ENCODE measurements around the gene RAP1GDS1.

RAP1GDS1 gene

GRCh38 chr4:98369322-98369721, 108.1 kb downstream of the RAP1GDS1 start:
- ChIA-PET POLR2A (no interaction called here), CTCF (no interaction called here)
- no peak for TF ChIP-seq CTCF (IDR thresholded peaks at IDR 0.05; ENCODE audit: insufficient read depth, low read length, missing control alignments)
- H3K4me3 ChIP-seq (ENCODE audit: low read depth, low read length): no peak overlapping the region
- DNase-seq (ENCODE audit: low read depth, low spot score): no peak

DNA sequence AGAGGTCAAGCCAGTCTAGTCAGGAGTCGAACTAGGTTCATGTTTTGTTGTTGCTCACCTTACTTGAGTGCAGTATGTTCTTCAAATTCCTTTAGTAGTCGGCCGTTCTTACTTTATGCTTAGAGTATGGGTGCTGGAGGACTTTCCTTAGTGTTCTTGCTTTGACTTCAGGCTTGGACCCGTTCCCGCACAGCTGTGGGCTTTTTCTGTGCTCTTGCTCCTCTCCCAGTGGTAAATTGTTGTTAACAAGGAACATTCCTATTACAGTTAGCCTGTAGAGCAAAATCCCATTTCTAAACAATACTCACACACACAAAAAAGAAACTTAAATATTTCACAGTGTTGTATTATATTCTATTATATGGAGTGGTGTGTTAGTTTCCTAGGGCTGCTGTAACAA, 113.5 kb downstream of the RAP1GDS1 start:
- no peak for TF ChIP-seq CTCF (IDR thresholded peaks at IDR 0.05; ENCODE audit: insufficient read depth, low read length, missing control alignments)
- POLR2A ChIA-PET: no interaction called here
- H3K4me3 ChIP-seq (ENCODE audit: low read depth, low read length): no peak overlapping the region
- DNase-seq (ENCODE audit: low read depth, low spot score): no peak
- CTCF ChIA-PET: no interaction called here

DNA sequence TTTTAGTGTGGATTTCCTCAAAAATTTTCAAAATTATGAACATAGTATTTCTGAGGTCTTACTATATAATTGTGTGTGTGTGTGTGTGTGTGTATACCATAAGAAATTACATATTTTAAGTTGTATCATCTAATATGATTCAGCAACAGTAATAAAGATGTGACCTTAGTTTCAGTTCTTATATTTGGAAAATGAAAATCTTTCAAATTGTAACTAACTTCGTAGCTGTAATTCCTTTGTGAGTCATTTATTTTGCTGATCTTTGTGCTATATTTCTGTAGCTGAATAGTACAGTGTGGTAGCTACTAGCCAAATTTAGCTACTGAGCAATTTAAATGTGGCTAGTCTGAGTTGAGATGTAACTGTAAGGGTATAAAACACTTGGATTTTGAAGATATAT, 116.4 kb downstream of the RAP1GDS1 start:
- DNase-seq (ENCODE audit: low read depth, low spot score): peak; percentile 16
- no peak overlapping the region for H3K4me3 ChIP-seq (ENCODE audit: low read depth, low read length)
- ChIA-PET CTCF (interaction anchor here (1.0 to 1.6 kb wide), 2 partner anchors 11 to 116 kb away, joined by 3 to 4 read pairs; partner anchors contain the start of gene RAP1GDS1), POLR2A (interaction anchor here (0.6 kb wide), 1 partner anchor 535 kb away, joined by 3 read pairs; no protein-coding TSS in a partner anchor)
- TF ChIP-seq CTCF (IDR thresholded peaks at IDR 0.05; ENCODE audit: insufficient read depth, low read length, missing control alignments): no peak

- H3K4me3 ChIP-seq (ENCODE audit: low read depth, low read length): no peak overlapping the region
- no peak for DNase-seq (ENCODE audit: low read depth, low spot score)
- POLR2A ChIA-PET: no interaction called here
- no peak for TF ChIP-seq CTCF (IDR thresholded peaks at IDR 0.05; ENCODE audit: insufficient read depth, low read length, missing control alignments)
- CTCF ChIA-PET: interaction anchor here (1.2 to 2.3 kb wide), 2 partner anchors 9 to 230 kb away, joined by 4 read pairs; no protein-coding TSS in a partner anchor
Observed at GRCh38 chr4:98381306-98381705, 120.1 kb downstream of the RAP1GDS1 start.

DNA sequence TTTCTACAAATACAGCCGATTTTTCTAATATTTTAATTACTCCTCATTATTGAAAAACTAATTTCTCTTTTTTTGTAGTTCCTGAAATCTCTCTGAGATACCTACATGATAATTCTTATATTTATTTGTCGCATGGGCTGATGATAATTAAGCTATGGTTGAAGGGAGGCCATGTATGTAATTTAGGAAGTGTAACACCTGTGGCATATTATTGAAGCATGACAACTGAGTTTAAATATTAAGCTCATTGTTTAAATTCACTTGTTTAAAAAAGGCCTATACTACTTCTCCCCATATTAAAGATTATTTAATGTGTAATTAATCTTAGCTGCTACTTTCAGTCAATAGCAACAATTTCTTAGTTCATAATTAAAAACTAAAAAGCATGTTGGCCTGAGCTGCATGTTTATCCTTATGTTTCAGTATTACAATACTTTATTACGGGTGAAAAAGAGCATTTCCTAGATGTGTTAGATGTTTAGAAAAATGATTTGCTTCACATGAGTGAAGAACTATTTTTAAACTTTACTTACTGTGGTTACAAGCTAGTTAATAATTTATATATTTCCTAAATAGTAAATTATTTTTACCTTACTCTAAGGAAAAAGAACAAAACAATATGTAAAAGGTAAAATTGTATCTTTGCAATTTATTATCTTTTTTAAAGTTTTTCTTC, 122.4 kb downstream of the RAP1GDS1 start:
- CTCF ChIA-PET: interaction anchor here (1.3 kb wide), 1 partner anchor 84 kb away, joined by 4 read pairs; no protein-coding TSS in a partner anchor
- DNase-seq (ENCODE audit: low read depth, low spot score): no peak
- POLR2A ChIA-PET: no interaction called here
- TF ChIP-seq CTCF (IDR thresholded peaks at IDR 0.05; ENCODE audit: insufficient read depth, low read length, missing control alignments): no peak
- H3K4me3 ChIP-seq (ENCODE audit: low read depth, low read length): no peak overlapping the region

DNA sequence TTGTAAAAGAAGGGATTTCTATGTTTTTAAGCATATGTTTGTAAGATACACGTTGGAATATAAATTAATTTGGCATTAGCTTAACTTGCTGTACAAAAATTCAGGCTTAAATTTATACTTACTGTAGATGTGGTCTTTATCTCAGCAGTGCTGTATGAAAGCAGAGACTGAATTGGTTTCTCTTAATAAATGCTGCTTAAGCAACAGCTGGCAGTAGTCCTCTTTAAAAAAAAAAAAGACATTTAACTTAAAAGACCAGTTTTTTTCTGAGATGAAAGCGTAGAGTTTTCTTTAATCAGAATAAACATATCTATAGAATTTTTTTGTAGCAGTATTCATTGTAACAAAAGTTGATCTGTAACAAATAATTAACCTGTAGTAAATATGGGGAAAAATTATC, 124.6 kb downstream of the RAP1GDS1 start:
- no peak for TF ChIP-seq CTCF (IDR thresholded peaks at IDR 0.05; ENCODE audit: insufficient read depth, low read length, missing control alignments)
- ChIA-PET CTCF (no interaction called here), POLR2A (no interaction called here)
- H3K4me3 ChIP-seq (ENCODE audit: low read depth, low read length): no peak overlapping the region
- no peak for DNase-seq (ENCODE audit: low read depth, low spot score)

All from AG04449 (cell line).